NCI-H226 (cell line): ENCODE measurements around the gene SAMD4A.

ENCODE experiments used
- DNase-seq: peaks from one replicate; pipeline ENCODE4 v3.0.0-alpha.2; 2015

SAMD4A gene

GRCh38 chr14:54632452-54632851, 65.5 kb downstream of the SAMD4A start:
- no peak for DNase-seq

GRCh38 chr14:54633076-54633475, 66.1 kb downstream of the SAMD4A start:
- no peak for DNase-seq

GRCh38 chr14:54637270-54638134, 70.6 kb downstream of the SAMD4A start:
- DNase-seq, result no peak

- DNase-seq, result peak; percentile 44
These were observed 71.2 kb downstream of the SAMD4A start for GRCh38 chr14:54638135-54638446.

- DNase-seq, result no peak
These were observed 72.7 kb downstream of the SAMD4A start for GRCh38 chr14:54639611-54640010.

GRCh38 chr14:54640506-54640905, 73.6 kb downstream of the SAMD4A start:
- no peak for DNase-seq

GRCh38 chr14:54642121-54642520, 75.2 kb downstream of the SAMD4A start:
- DNase-seq, result no peak

- DNase-seq, result no peak
These were observed 76.1 kb downstream of the SAMD4A start for GRCh38 chr14:54642801-54643695.

GRCh38 chr14:54643696-54644176, 76.8 kb downstream of the SAMD4A start:
- no peak for DNase-seq

- DNase-seq, result no peak
These were observed 78.7 kb downstream of the SAMD4A start for GRCh38 chr14:54645639-54646038.

- no peak for DNase-seq
These were observed 79.7 kb downstream of the SAMD4A start for GRCh38 chr14:54646626-54647025.

- DNase-seq, result no peak
These were observed 80.5 kb downstream of the SAMD4A start for GRCh38 chr14:54647378-54647777.

- no peak for DNase-seq
These were observed 82.1 kb downstream of the SAMD4A start for GRCh38 chr14:54649056-54649455.

GRCh38 chr14:54650331-54650958, 83.5 kb downstream of the SAMD4A start:
- no peak for DNase-seq

GRCh38 chr14:54650959-54651351, 84.0 kb downstream of the SAMD4A start:
- no peak for DNase-seq

- peak; percentile 57 for DNase-seq
These were observed 84.7 kb downstream of the SAMD4A start for GRCh38 chr14:54651649-54652048.

- peak; percentile 98 for DNase-seq
These were observed 85.3 kb downstream of the SAMD4A start for GRCh38 chr14:54652188-54652587.

GRCh38 chr14:54652605-54653052, 85.7 kb downstream of the SAMD4A start:
- DNase-seq, result no peak

GRCh38 chr14:54653712-54654469, 87.0 kb downstream of the SAMD4A start:
- DNase-seq, result peak; percentile 76

GRCh38 chr14:54654605-54655004, 87.7 kb downstream of the SAMD4A start:
- peak; percentile 39 for DNase-seq

GRCh38 chr14:54658836-54659235, 91.9 kb downstream of the SAMD4A start:
- DNase-seq, result no peak

- DNase-seq, result no peak
These were observed 92.4 kb downstream of the SAMD4A start for GRCh38 chr14:54659365-54659764.
